Endometrium (tissue), 2 donors: ENCODE measurements around the gene PIEZO2.
A peak's percentile ranks its signal among the peaks of the same experiment; 100 is the strongest.

Experiments
- FAIRE-seq: peaks from 2 replicates; lab custom pipeline; 2012; peaks lifted over from hg19 to GRCh38; lab: Jason Lieb, UNC
- donor health status: control.
- donor health status: control.

The PIEZO2 gene

DNA sequence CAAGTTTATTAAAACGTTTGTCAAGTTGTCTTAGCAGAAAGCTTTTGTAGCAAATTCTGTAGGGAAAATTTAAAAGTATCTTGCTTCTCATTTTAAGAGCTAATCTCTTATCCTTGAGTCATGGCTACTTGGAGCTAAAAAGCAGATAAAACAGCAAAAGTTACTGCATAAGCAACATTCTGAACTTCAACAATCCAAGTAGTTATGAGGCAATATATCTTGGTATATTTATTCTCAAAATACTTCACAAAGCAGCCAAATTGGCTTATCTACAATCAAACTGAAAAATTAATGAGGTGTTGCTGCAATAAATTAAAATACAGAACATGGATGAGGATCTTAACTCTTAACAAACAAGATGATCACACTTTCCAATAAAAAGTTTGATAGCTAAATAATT is 306.5 kb downstream of the PIEZO2 start:
- FAIRE-seq, result peak; percentile 55

DNA sequence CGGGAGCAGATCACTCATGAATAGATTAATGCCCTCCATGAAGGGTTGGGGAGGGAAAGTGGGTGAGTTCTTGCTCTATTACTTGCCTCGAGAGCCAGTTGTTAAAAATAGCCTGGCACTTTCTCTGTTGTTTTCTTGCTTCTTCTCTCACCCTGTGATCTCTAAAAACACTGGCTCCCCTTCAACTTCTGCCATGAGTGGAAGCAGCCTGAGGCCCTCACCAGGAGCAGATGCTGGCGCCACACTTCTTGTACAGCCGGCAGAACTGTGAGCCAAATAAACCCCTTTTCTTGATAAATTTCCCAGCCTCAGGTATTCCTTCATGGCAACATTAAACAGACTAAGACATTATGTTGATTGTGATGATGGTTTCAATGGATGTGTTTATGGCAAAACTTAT is 307.0 kb downstream of the PIEZO2 start:
- FAIRE-seq, result no peak

DNA sequence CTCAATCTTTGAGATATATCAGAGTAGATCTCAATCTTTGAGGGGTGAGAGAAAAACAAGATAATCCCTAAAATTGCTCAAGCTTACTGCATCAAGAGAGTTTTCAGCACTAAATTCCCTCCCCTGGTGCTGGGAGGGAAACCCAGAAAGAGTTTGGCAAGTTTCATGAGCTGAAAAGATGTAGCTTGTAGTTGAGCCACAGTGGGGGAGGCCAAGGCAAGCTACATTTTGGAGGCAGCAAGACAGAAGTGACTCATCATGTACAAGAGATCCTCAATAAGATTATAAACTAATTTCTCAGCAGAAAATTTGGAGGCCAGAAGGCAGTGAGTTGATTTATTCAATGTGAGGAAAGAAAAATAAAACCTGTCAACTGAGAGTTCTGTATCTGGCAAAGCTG is 308.2 kb downstream of the PIEZO2 start:
- FAIRE-seq, result no peak

DNA sequence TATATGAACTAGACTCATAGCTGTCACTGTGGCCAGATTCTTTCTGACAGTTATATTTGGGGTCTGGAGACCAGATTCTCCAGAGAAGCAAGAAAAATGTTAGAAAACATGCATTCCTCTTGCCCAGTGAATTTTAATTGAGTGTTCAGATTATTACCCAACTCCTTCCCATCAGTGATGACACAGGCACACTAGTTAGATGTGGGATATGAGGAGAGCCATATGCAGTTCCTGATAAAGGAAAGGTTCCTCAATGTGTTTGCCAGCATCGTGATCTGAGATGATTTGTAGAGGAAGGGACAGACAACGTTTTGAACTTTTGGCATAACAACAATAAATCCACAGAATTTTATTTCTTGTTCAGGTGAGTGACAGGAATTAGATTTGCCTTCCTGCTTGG is 308.6 kb downstream of the PIEZO2 start:
- FAIRE-seq, result no peak

DNA sequence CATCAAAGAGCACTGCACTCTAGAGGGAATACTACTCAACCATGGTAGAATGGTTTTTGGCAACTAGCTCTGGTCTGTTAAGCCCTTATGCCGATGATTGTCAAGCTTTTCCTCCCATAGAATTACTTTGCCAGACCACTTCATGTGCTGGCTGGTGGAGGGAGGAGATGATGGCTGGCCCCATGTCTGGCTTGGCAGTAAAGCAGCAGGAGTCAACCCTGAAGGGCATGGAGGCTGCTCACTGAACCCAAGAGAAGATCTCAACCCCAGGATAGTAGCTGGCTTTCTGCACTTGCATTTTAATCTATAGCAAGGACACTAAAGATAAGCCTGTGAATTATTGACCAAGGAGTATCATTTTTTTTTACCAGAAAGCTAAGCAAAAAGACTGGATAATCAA is 309.9 kb downstream of the PIEZO2 start:
- no peak for FAIRE-seq

DNA sequence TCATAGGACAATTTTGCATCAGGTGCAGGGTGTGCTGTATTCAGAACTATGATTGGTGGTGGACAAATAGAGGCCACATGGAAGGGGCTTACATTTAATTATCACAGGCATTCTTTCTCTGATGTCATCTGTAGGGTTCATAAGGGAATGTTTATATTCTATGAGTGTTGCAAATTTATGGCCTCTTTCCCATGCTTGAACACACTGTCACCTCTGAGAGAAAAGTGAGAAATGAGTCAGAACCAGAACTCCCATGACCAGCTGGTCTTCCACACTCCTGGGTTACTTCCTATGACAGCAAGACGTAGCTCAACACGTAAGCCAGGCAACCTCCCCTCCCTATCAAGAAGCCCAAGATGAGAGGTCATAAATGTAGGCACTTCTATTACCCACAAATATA is 310.8 kb downstream of the PIEZO2 start:
- FAIRE-seq, result no peak

DNA sequence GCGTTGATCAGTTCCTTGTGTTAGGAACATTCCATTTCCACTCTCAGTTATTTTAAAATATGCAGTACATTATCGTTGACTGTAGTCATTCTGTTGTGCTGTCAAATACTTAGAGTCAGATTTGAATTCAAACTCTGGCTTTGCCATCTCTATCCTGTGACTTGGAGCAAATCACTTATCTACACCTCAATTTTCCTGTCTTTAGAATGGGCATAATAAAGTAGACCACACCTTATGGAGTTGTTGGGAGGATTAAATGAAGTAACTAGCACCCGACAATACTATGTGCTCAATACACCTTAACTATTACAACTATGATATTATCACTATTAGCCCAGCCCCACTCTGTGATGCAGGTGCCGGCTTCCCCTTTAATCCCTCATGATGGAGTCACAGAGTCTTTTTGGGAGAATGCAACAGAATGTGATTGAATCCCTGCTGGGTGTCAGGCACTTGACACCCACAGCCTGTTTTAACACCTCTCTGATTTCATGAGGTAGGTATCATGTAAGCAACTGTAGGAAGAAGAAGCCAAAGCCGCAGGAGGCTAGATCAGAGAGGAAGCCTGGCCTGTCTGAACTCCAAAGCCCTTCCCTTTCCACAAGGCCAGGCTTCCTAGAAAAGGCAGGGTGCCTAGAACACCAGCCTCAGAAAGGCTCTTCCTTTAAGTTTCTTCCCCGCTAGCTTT is 315.1 kb downstream of the PIEZO2 start:
- no peak for FAIRE-seq

DNA sequence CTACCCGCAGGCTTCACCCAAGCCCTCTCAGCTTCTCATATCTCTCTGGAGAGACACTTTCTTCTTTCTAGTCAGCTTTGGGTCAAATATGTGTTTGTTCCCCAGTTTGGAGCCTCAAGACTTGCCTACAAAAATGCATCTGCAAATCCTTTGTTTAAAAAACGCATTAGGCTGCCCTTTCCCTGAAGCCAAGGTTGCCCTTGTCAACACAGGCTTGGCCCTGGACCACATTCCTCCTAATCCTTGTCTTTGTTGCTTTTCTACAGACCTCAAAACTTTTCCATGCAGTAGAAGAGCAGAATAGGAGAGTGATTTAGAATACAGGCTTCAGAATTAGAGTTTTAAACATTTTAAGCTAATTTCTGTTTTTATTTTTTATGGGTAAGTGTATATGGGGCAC is 315.7 kb downstream of the PIEZO2 start:
- no peak for FAIRE-seq

DNA sequence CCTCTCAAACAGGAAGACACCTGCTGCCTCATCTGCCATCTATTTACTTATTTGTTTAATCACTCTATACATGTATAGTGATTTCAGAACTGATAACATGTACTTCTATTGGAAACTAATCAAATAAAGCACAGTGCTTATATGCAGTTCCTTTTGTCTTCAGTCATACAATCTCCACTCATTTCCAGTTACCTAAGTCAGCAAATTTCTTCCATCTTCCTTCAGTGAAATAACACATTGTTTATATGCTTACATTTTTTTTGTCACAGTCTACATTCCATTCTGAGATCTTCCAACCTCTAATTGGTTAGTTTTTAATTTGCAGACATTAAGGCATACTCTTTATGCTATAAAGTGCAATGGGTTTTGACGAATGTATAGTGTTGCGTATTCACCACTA is 323.0 kb downstream of the PIEZO2 start:
- no peak for FAIRE-seq

DNA sequence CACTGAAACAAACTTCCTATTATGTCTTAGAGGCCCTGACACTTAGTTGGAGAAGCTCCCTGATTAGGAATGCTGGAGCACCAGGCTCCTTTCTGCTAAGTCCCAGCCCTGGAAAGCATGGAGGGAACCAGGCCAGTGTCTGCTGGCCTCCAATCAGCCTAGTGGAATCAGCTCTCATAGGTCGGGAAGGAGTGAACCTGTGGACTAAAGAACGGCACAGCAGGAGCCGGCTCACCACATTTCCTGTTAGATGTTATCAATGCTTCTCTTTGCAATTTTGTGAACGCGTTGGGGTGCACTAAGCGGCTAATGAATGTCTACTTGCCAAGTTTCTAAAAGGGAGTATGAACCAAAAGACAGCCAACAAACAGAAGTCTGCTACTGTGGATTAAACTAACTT is 326.9 kb downstream of the PIEZO2 start:
- no peak for FAIRE-seq

DNA sequence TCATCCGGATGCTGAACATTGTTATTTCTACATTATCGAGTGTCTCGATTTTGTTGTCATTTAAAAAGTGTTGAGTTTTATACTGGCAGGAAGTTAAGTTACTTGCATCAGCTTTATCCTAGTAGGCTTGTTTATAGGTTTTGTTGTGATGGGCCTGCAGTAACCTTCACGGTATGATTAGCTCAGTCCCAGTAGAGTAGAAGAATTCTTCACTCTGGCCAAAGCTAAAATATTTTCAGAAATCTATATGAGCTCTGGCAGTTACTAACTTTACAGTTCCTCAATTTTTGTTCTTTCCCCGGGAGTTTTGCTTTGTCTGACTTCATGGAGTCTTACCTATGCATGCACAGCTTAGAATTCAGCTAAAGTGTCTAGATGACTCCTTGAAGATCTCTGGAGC is 328.7 kb downstream of the PIEZO2 start:
- FAIRE-seq, result no peak

DNA sequence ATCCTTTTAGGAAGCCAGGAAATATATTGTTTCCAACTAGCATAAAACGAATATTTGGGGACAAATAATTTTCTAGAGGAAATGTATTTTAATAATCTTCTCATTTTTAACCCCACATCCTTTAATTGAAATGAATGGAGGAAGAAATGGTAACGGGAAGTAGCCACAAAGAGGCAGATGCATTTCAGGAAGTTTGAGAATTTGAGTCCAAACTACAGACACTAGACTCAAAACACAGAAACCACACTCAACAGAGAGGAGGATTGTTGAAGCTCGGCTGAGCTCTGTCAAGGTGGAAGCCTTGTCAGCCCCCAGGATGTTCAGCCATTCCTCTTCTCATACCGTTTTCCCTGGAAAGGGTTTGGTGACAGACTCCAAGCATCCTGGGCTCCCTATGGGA is 335.0 kb downstream of the PIEZO2 start:
- no peak for FAIRE-seq

DNA sequence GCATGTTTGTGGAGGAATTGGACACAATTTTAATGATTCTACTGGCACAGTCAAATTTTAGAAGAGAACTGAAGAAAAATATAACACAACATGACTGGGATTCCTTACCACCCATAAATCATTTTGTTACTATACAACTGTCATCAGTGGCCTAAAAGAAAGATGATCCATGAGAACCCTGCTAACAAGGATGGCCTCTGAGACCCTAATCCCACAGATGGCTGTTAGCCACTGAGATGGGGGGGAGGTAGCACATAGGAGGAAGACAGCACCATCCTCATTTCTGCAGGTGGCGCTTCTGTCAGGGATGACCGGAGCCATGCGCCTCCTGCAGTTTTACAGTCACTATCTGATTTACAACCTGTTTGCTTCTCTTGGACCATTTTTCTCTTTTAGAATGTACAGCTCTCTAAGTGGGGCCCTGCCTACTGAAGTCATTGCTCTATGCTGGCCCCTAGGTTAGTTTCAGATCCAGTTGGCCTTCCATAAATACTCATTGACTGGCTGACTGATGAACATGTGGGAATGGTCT is 343.7 kb downstream of the PIEZO2 start:
- FAIRE-seq, result no peak

DNA sequence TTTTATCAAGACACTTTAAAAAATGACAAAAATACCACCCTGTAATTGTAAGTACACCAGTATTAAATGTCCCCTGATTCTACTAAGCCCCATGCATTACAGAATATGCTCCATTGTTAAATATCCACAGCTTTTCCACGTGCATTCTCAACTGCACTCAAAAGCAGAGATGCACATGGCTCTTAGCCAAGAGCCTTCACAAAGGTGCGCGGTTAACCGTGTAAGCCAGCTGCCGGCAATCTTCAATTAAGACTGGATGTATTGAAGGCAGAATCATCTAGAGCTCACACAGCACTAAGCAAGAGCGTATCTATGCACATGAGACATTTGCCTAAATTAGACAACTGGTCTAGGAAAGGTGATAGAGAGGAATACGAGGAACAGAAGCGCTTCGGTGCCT is 345.2 kb downstream of the PIEZO2 start:
- no peak for FAIRE-seq

DNA sequence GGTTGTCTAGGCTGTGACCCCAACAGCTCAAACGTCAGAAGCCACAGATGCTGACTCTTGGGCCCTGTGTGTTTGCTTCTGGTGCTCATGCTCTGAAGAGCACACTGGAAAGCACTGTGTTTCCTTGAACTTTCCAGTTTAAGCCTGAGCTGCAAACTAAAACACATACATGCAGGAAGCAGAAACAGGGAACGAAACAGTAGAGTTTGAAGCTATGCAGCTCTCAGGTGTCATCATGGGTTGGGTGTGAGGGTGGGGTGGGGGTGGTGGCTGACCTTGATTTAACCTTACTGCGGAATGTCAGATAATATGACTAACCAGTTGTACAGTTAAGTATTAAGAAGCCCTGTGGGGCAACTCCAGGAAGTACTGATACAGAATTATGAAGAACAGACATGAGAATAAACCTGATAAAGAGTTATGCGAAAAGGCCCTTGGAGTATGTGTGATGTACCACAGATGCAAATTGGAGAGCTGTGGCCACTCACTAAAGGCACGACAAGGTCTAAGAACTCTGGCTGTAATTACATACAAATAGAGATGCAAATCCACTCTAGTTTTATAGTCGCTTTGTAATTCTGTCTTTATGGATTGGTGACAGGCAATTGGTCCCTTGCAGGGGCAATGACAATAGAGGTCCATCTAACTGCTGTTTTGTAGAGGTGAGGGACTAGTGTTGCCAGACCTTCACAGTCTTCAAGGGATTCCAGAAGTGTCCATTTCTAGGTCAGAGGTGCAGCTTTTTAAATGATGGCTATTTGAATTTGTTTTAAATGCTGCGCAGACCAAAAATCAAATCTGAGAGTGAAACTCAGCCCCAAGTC is 350.4 kb downstream of the PIEZO2 start:
- FAIRE-seq, result no peak

DNA sequence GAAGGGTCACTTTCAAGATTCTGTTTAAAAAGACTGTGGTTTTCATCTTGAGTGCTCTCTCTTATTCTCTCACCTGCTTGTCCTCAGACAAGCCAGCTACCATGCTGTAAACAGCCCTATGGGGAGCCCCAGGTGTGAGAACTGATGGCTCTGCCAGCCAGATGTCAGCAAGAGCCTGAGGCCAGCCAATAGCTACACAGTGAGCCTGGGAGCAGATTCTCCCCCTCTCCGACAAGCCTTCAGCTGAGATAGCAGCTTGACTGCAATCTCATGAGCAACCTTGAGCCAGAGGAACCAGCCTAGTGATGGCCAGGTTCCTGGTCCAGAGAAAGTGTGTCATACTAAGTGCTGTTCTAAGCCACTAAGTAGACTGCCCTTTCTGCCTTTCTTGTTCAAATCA is 351.5 kb downstream of the PIEZO2 start:
- no peak for FAIRE-seq

DNA sequence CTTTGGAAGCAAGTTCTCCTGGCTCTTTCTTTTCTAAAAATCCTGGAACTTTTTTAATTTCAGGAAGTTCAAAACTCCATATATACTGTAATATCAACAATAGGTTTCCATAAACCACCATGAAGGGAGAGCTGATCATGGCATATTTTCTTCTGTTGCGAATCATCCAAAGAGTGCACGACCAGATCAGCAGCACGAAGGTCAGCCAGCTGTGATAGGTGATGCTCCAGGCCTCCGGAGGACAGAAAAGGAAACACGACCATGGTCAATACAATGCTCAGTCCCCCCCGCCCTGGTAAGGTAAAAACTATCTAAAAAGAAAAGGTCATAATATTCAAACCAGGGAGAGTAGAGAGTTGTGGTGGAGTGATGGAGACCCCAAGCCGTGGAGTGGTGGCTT is 354.6 kb downstream of the PIEZO2 start:
- FAIRE-seq, result no peak

DNA sequence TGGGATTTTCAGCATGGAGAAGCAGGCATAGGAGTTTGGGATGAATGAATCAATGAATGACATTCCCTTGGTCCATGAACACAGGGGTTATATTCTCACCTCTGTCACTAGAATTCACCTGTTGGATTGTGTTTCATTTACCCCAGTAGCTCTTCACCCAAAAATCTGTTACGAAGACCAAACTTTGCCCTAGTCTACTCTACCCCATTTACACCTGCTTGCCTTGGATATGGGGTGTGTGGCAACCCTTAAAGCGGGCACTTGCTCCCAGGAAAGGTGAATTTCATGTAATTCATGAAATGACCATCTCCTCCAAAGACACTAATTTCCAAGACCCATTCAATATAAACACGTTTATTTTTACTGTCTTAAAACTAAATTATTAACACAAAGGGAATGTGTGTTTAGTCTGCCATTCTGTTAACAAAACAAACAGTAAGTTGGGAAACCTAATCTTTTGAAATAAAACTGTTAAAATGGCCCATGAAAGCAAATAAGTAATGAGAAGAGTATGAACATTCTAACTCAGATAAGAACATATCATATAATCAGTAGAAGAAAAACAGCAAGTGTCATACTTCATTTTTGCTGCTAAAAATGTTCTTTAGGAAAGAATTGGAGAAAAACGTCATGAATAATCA is 355.5 kb downstream of the PIEZO2 start:
- no peak for FAIRE-seq

DNA sequence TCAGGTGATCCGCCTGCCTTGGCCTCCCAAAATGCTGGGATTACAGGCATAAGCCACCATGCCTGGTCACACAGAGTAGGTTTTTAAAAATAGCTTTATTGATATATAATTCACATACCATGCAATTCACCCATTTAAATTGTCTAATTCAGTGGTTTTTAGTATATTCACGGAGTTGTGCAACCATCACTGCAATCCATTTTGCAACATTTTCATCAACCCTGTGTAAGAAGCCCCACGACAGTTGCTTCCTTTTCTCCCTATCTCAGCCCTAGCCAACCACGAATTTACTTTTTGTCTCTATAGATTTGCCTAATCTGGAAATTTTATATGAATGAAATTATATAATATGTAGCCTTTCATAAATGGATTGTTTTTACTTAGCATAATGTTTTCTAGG is 357.2 kb downstream of the PIEZO2 start:
- FAIRE-seq, result no peak

DNA sequence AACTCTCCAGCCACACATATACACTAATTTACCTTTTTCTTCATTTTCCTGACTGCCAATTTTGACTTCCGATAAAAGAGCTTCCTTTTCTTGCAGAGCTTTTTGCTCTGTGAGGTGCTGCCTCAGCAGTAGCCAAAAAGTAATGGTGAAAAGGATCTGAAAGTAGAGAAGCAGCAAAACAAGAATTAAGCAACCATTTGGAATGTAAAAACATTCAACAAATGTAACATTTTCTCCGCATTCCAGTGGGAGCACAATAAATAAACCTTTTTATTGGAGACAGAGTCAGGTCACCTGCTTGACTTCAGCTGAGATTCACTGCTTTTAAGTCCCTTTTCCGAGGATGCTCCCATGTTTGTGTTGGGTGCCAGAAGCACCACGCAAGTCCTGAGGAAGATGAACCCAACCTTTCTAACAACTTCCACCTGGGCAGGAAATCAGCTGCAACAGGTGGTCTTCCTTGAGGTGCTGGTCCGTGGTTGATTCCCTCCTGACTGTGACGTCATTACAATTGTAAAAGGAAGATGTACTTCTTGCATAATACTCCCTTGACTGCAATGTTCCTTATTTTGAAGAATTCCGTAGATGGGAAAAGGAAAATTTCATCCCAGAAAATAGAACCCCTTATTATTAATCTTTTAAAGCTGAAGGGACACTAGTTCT is 358.1 kb downstream of the PIEZO2 start:
- FAIRE-seq, result no peak

DNA sequence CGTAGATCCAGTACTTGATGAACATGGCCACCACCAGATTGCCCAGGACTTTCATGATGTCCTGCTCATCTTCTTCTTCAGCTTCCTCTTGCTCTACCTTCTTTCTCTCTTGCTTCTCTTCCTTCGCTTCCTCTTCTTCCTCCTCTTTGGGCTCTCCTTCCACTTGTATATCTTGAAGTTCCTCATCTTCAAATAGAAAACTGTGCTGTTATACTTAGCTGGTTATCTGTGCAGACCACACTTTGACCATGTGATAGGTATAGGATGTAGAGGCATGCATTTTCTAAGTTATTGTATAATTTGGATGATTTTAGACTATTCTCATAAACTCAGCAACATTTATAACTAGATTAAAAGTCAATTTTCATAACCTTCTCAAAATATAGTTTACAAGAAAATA is 360.2 kb downstream of the PIEZO2 start:
- no peak for FAIRE-seq

DNA sequence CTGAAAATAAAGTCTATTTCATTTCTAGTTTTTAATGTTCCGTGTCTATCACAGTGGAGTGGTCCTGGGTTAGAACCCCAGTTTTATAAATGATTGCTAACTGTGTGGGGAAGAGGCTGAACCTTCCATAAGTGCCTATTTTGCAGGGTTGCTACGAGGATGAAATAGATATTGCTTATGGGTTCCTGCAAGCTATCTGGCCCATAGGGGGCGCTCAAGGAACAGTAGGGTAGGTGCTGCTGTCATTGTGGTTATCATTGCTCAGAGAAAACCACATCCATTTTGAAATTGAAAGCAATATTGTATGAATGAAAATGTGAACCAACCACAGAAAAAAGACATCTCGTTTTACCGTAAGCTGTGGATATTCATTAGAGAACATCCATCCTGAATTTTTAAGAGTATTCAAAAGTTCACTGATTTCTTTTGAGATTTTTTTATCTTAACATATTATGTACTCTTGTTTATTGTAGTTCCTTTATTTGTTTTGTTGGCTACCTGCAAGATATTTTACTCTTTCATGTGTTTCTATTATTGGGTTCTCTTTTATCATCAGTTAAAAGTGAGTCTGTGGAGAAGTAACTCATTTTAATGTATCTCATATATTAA is 362.0 kb downstream of the PIEZO2 start:
- FAIRE-seq, result peak; percentile 12
